Measurements from ENCODE around the gene TRAPPC6A. TPM values are rescaled to one million over a fixed set of nuclear protein-coding genes. Genes with fewer than 3 reads are reported as not detected.
A peak's percentile ranks its signal among the peaks of the same experiment; 100 is the strongest.

The TRAPPC6A gene
- 30.9 TPM for total RNA-seq

DNA sequence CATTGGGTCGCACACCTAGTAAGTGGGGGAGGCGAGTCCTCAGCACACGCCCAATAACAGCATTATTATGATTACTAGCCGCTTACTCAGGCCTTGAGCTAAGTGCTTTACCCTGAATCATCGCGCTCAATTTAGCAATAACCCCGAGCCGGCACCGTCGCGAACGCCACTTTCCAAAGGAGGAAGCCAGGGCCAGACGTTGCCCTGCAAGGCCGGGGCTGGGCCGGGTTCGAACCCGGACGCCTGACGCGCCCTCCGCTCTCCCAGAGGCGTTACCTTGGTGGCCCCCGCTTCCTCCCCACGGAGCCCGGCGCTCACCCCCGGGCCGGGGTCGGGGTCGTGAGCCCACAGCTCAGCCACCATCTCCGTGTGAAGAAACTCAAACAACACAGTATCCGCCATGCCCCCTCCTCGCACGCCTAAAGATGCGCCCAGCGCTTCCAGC lies at the start of gene TRAPPC6A:
TRAPPC6A (minus strand) TSS at position 421 of the 445 bp plus-strand sequence; CDS start at position 402, 19 bp downstream.
- Histone ChIP-seq H3K4me1 (ENCODE audit: insufficient read depth, low read length) (peaks cover 53% of the 10 kb centered on the region), H3K4me3 (ENCODE audit: low read length) (peak within 1 kb of the TSS; percentile 75)

DNA sequence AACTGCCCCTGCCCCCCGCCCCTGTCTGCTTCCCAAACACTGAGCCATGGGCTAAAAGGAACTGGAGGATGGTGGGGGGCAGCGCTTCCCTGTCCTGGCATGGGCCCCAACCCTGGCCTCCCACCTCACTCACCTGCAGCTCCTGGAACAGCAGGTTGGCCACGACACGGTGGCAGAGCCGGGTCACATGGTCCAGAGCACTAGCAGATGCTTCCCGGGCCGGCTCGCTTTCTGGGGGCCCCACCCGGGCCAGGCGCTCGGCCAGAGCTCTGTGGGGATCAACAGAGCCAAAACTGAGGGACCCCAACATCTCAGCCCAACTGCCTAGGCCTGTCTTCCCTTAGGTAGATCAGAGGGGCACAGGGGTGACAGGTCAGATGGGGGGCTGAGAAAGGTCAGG lies 46.6 kb upstream of the TRAPPC6A start:
- Histone ChIP-seq H3K4me1 (ENCODE audit: insufficient read depth, low read length) (no peaks in the 10 kb centered on the region), H3K4me3 (ENCODE audit: low read length) (no peak overlapping the region), H3K9me3 (ENCODE audit: low read depth, low read length) (no peaks in the 10 kb centered on the region), H3K27me3 (ENCODE audit: insufficient read depth, low read length) (no peaks in the 10 kb centered on the region)

More for the DNA sequence above, at the start of gene TRAPPC6A:
- Histone ChIP-seq H3K27me3 (ENCODE audit: insufficient read depth, low read length) (no peaks in the 10 kb centered on the region), H3K9me3 (ENCODE audit: low read depth, low read length) (no peaks in the 10 kb centered on the region)

DNA sequence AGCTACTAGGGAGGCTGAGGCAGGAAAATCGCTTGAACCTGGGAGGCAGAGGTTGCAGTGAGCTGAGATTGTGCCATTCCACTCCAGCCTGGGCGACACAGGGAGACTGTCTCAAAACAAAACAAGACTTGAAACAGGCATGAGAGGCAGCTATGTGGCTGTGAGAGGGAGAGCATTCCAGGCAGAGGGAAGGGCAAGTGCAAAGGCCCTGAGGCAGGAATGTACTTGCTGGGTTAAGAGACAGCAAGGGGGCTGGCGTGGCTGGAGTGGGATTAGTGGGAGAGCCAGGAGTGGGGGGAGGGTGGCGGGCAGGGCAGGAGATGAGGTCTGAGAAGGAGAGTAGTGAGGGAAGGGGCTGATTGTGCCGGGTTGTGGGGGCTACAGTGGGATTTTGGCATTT lies 45.8 kb upstream of the TRAPPC6A start:
- no peaks in the 10 kb centered on the region for H3K4me1 ChIP-seq (ENCODE audit: insufficient read depth, low read length)
- no peak overlapping the region for H3K4me3 ChIP-seq (ENCODE audit: low read length)
- H3K27me3 ChIP-seq (ENCODE audit: insufficient read depth, low read length), result no peaks in the 10 kb centered on the region
- H3K9me3 ChIP-seq (ENCODE audit: low read depth, low read length), result no peaks in the 10 kb centered on the region

DNA sequence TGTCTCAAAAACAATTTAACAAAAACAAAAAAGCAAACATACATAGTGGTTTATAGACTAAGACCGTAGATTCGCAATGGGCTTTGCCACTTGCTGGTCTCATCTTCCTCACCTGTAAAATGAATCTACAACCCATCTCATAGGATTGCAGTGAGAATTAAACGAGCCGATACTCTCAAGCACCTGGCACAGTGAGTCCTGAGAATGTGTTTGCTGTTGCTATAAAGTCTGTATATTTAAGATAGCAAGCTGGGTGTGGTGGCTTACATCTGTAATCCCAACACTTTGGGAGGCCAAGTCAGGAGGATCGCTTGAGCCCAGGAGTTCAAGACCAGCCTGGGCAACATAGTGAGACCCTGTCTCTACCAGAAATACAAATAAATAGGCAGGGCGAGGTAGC lies 44.7 kb upstream of the TRAPPC6A start:
- Histone ChIP-seq H3K4me3 (ENCODE audit: low read length) (no peak overlapping the region), H3K9me3 (ENCODE audit: low read depth, low read length) (no peaks in the 10 kb centered on the region), H3K27me3 (ENCODE audit: insufficient read depth, low read length) (peaks cover 3% of the 10 kb centered on the region), H3K4me1 (ENCODE audit: insufficient read depth, low read length) (no peaks in the 10 kb centered on the region)

- H3K4me1 ChIP-seq (ENCODE audit: insufficient read depth, low read length), result no peaks in the 10 kb centered on the region
- peaks cover 13% of the 10 kb centered on the region for H3K27me3 ChIP-seq (ENCODE audit: insufficient read depth, low read length)
- no peak overlapping the region for H3K4me3 ChIP-seq (ENCODE audit: low read length)
- no peaks in the 10 kb centered on the region for H3K9me3 ChIP-seq (ENCODE audit: low read depth, low read length)
Observed at GRCh38 chr19:45218911-45219743, 41.1 kb upstream of the TRAPPC6A start.

DNA sequence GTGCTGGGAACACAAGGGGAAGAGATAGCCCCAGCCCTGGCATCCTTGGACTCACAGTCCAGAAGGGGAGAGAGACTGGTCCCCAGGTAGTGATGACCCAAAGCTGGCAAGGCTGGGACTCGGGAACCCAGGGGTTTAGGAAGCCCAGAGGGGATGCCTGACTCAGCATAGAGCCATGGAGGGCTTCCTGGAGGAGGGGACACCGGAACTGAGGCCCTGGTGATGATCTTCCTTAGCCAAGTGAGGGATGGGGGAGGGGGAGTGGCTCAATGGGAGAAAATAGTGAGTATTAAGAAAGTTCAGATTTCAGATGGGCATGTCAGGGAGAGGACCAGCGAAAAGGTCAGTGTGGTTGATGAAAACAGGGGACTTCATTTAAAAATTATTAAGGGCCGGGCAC lies 40.4 kb upstream of the TRAPPC6A start:
- Histone ChIP-seq H3K4me1 (ENCODE audit: insufficient read depth, low read length) (no peaks in the 10 kb centered on the region), H3K27me3 (ENCODE audit: insufficient read depth, low read length) (peaks cover 13% of the 10 kb centered on the region), H3K4me3 (ENCODE audit: low read length) (no peak overlapping the region), H3K9me3 (ENCODE audit: low read depth, low read length) (no peaks in the 10 kb centered on the region)

GRCh38 chr19:45217957-45218334 lies 39.9 kb upstream of the TRAPPC6A start:
- peaks cover 13% of the 10 kb centered on the region for H3K27me3 ChIP-seq (ENCODE audit: insufficient read depth, low read length)
- H3K9me3 ChIP-seq (ENCODE audit: low read depth, low read length), result no peaks in the 10 kb centered on the region
- no peaks in the 10 kb centered on the region for H3K4me1 ChIP-seq (ENCODE audit: insufficient read depth, low read length)
- no peak overlapping the region for H3K4me3 ChIP-seq (ENCODE audit: low read length)

DNA sequence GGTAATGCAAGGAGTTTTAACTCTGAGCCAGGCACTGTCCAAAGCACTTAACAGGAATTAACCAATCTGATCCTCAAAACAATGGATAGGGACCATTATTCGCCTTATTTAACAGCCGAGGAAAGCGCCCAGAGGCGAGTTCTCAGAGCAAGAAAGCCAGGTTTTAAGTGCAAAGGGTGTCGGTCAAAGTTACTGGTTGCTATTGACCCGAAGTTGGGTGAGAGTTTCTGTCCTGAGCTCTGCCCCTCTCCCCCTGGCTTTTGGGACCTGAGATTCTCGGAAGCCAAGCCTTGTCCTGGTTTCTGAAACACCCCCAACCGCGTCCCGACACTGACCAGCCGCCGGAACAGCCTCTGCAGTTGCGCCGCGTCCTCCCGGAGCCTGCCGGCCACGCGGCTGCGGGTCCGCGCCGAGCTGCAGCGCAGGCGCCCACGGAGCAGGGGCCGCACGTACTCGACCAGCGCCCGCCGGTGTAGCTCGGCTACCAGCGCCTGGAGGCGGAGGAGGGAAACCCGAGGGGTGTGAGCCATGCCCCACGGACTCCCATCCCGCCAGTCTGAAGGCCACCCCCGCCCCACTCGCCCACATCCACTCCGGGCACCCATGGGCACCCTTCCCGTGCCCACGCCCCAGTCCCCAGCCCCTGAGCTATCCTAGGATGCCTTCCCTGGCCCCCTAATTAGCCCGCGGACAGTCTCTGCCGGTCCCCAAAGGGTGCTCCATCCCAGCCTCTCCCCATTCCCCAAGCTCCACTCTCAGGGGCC lies 39.3 kb upstream of the TRAPPC6A start:
- peaks cover 13% of the 10 kb centered on the region for H3K27me3 ChIP-seq (ENCODE audit: insufficient read depth, low read length)
- no peak overlapping the region for H3K4me3 ChIP-seq (ENCODE audit: low read length)

DNA sequence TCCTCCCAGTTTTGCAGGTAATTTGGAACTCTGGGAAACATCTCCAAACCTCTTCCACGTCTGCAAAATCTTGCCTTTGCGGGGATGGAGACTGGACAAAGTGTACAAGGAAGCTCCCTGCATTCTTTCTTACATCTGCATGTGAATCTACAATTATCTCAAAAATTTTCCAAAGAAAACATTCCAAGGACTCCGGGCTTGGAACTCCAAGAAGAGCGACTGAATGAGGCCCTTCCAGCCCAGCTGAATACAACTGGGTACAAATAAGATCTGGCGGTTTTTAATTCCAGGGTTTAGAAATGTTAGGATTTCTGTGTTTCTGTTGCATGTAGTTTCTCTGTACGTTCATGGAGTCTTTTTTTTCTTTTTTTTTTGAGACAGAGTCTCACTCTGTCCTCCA lies 38.6 kb upstream of the TRAPPC6A start:
- no peaks in the 10 kb centered on the region for H3K4me1 ChIP-seq (ENCODE audit: insufficient read depth, low read length)
- peaks cover 16% of the 10 kb centered on the region for H3K27me3 ChIP-seq (ENCODE audit: insufficient read depth, low read length)
- no peaks in the 10 kb centered on the region for H3K9me3 ChIP-seq (ENCODE audit: low read depth, low read length)
- H3K4me3 ChIP-seq (ENCODE audit: low read length), result no peak overlapping the region

More for the DNA sequence above, 39.3 kb upstream of the TRAPPC6A start:
- H3K9me3 ChIP-seq (ENCODE audit: low read depth, low read length), result no peaks in the 10 kb centered on the region
- no peaks in the 10 kb centered on the region for H3K4me1 ChIP-seq (ENCODE audit: insufficient read depth, low read length)

DNA sequence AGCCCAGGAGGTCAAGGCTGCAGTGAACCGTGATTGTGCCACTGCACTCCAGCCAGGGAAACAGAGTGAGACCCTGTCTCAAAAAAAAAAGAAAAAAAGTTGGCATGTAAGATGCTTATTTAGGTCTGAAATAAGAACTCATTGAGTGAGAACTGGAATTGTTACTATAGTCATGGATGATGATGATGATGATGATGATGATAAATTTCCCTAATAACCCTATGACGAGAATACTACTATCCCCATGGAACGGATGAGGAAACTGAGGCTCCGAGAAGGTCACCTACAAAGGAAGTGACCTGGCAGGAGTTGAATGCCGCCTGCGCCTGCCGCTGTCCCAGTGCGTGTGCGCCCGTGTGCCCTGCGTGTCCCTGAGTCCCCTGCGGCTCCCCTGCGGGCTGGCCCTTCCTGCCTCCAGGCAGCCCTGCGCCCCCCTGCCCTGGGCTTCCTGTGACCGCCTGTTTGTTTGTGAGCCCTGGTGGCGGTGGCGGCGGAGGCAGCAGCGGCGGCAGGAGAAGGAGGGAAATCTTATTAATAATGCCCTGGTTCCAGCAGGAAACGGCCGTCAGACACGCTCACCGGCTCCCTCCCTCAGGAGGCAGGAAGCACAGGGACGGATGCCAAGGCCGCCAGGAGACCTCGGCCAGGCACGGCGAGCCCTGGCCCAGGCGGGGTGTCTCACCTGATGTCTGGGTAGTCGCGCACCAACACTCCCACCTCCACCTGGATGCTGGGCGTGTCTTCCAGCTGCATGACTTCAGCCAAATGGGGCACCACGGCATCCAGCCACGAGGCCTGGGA lies 37.6 kb upstream of the TRAPPC6A start:
- no peak overlapping the region for H3K4me3 ChIP-seq (ENCODE audit: low read length)
- H3K9me3 ChIP-seq (ENCODE audit: low read depth, low read length), result no peaks in the 10 kb centered on the region
- H3K4me1 ChIP-seq (ENCODE audit: insufficient read depth, low read length), result no peaks in the 10 kb centered on the region
- H3K27me3 ChIP-seq (ENCODE audit: insufficient read depth, low read length), result peaks cover 16% of the 10 kb centered on the region

DNA sequence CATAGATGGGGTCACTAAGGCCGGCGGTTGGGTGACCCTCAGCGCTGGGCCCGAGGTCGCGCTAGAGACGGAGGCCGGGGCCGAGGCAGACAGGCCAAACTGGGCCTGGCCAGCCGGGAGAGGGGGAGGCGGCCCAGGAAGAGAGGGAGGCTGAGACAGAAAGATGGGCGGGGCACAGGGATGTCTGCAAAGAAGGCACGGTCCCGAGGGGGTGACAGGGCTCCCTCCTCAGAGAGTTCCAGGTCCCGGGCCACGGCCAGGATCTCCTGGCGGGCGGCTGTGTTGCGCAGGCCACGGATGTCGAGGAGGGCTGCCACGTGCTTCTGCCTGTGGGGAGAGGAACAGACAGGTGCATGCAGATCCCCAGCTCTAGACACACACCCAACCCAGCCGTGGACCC lies 35.0 kb upstream of the TRAPPC6A start:
- Histone ChIP-seq H3K4me3 (ENCODE audit: low read length) (no peak overlapping the region), H3K4me1 (ENCODE audit: insufficient read depth, low read length) (no peaks in the 10 kb centered on the region), H3K27me3 (ENCODE audit: insufficient read depth, low read length) (peaks cover 14% of the 10 kb centered on the region), H3K9me3 (ENCODE audit: low read depth, low read length) (no peaks in the 10 kb centered on the region)

DNA sequence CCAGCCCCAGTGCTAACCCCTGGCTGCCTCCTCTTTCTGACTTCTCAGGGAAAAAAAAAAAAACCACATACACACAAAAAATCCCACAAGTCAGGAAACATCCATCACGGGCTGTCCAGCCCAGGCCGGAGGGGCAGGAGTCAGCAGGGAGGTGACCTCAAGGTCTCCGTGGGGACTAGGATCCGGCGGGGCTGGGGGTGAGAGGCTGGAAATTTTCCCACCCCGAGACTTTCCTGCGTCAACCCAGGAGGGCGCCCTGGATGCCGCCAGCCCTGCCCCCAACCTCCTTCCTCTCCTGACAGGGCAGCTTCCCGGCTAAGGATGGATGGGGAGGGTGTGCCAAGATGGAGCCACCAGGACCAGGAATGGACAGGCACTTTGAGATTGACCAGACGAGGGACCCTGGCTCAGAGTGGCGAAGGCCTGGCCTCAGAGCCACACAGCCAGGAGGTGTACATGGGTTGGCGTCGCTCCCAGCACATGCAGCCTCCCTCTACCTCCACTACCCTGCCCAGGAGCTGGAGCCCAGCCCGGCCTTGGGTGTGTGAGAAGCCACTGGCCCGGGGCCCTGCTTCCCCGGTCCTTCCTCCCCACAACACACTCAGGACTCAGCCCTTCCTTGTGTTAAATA lies 33.8 kb upstream of the TRAPPC6A start:
- Histone ChIP-seq H3K4me1 (ENCODE audit: insufficient read depth, low read length) (no peaks in the 10 kb centered on the region), H3K27me3 (ENCODE audit: insufficient read depth, low read length) (peaks cover 8% of the 10 kb centered on the region), H3K4me3 (ENCODE audit: low read length) (no peak overlapping the region), H3K9me3 (ENCODE audit: low read depth, low read length) (no peaks in the 10 kb centered on the region)

DNA sequence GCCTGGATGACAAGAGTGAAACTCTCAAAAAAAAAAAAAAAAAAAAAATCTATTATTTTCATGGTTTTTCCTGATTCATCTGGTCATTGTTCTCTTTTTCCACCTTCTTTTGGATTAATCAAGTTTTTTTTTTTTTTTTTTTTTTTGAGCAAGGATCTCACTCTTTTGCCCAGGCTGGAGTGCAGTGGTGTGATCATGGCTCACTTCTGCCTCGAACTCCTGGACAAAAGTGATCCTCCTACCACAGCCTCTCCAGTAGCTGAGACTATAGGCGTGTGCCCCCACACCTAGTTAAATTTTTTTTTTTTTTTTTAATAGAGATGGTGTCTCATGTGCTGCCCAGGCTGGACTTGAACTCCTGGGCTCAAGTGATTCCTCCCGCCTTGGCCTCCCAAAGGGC lies 28.3 kb upstream of the TRAPPC6A start:
- Histone ChIP-seq H3K27me3 (ENCODE audit: insufficient read depth, low read length) (no peaks in the 10 kb centered on the region), H3K4me1 (ENCODE audit: insufficient read depth, low read length) (no peaks in the 10 kb centered on the region), H3K4me3 (ENCODE audit: low read length) (no peak overlapping the region), H3K9me3 (ENCODE audit: low read depth, low read length) (no peaks in the 10 kb centered on the region)

DNA sequence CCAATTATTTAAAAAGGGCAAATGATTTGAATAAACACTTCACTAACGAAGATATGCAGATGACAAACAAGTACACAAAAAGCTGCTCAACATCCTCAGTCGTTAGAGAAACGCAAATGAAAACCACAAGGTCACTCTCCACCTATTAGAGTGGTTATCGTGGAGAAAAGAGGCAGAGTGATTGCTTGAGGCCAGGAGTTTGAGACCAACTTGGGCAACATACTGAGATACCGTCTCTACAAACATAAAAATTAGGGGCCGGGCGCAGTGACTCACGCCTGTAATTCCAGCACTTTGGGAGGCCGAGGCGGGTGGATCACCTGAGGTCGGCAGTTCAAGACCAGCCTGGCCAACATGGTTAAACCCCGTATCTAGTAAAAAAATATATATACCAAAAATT lies 27.8 kb upstream of the TRAPPC6A start:
- no peaks in the 10 kb centered on the region for H3K9me3 ChIP-seq (ENCODE audit: low read depth, low read length)
- no peaks in the 10 kb centered on the region for H3K27me3 ChIP-seq (ENCODE audit: insufficient read depth, low read length)
- no peaks in the 10 kb centered on the region for H3K4me1 ChIP-seq (ENCODE audit: insufficient read depth, low read length)
- H3K4me3 ChIP-seq (ENCODE audit: low read length), result no peak overlapping the region
